Spinal cord (tissue), 10 donors: Measurements from ENCODE around the gene HDLBP. TPM values are rescaled to one million over a fixed set of nuclear protein-coding genes. Genes with fewer than 3 reads are reported as not detected.

Source experiments
- DNase-seq, 6 donors: peaks; one replicate each; pipeline versions ENCODE4 v3.0.0 to v3.0.0-alpha.2; 2013 to 2015; ENCODE audit warnings: low spot score in 6 of 6, low read depth in 4 of 6
- H3K27ac ChIP-seq: one replicate; pipeline ENCODE4 v1.5.1; 2013; ENCODE audit warnings: low read depth, low read length, control low read depth
- H3K27me3 ChIP-seq: one replicate; pipeline ENCODE4 v1.6.1; 2013; ENCODE audit warnings: low read length; ENCODE audit not compliant: control insufficient read depth, insufficient read depth
- H3K36me3 ChIP-seq: one replicate; pipeline ENCODE4 v1.6.1; 2013; ENCODE audit warnings: low read length; ENCODE audit not compliant: control insufficient read depth, insufficient read depth
- H3K4me1 ChIP-seq: one replicate; pipeline ENCODE4 v1.6.1; 2013; ENCODE audit warnings: low read length; ENCODE audit not compliant: control insufficient read depth, insufficient read depth
- H3K4me3 ChIP-seq: one replicate; pipeline ENCODE4 v1.5.1; 2013; ENCODE audit warnings: low read depth, low read length, control low read depth
- H3K9me3 ChIP-seq: one replicate; pipeline ENCODE4 v1.6.1; 2013; ENCODE audit warnings: low read length; ENCODE audit not compliant: control insufficient read depth, insufficient read depth
- WGBS: methylation state at CpG from one replicate; pipeline ENCODE4 v1.1.5; 2013; ENCODE audit warnings: missing lambda C conversion rate; ENCODE audit not compliant: insufficient coverage; 5-methylcytosine and 5-hydroxymethylcytosine counted together
- polyA plus RNA-seq, 2 donors: library from polyadenylated mRNA; unstranded; fragments of 120-200 nt; gene quantifications; one replicate each; pipeline ENCODE4 v1.2.1, GENCODE V29; 2013; ENCODE audit not compliant: insufficient read length in 2 of 2
- total RNA-seq, 2 donors: library from RNA; depleted of rRNA in 1 of 2; stranded (reverse); fragments of 120-200 nt in 1 of 2; fragments of >200 nt in 1 of 2; gene quantifications; one replicate each; pipeline versions ENCODE4 v1.2.3 to v1.2.4, GENCODE V29; 2013 to 2014
- donor health status: healthy.

HDLBP gene
- total and polyA plus RNA-seq, 4 donors, result 230 to 355 (median 287) TPM

DNA sequence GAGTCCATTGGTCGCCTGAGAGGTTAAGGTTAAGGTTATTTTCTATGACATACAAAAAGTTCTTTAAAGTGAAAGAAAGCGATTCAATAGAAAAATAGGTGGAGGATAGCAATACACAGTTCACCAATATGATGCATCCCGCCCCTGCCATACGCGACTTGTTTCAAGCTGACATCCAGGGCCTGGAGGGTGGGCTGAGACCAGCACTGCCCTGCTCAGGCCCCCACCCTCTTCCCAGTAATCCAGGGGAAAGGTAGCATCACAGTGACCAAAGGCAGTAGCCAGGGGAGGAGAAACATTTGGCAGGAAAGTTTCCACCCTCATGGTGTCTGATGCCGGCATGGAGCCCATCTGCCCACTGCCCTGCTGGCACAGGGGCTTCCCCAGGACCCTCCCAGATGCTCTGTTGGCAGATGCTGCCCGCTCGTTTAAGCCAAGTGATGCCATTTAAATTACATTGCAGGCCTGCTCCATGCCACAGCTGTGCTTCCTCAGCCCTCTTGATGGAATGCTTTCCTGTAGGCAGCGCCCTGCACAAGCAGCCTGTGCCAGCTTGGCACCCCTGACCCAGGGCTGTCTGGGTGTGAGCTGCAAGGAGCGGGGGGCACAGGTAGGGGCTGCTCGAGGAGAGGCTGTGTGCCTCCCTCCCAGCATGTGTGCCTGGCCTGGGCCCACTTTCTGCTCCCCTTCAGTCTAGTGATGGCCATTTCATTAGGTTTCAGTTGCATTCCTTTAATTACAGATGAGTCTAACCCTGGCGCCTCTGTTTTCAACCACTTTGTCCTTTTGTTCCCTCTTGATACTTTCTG, 137.7 kb downstream of the HDLBP start:
- peak in 1 of 6 donors; percentile 70 for DNase-seq
- Histone ChIP-seq H3K9me3 (no peaks in the 10 kb centered on the region), H3K4me1 (no peaks in the 10 kb centered on the region), H3K27me3 (no peaks in the 10 kb centered on the region), H3K36me3 (peaks cover 51% of the 10 kb centered on the region), H3K4me3 (no peak overlapping the region), H3K27ac (no peak overlapping the region)
- WGBS, result 58% methylated on average over 10 of the region's 12 CpGs

Other genes with a start within 250 kb of the HDLBP start
- 10 to 100 TPM; 41.8 to 45.0 TPM for gene MTERF4, start 213.4 kb downstream of the HDLBP start, total RNA-seq
- 10 to 100 TPM; 58.0 to 68.2 TPM for gene MTERF4, start 213.4 kb downstream of the HDLBP start, polyA plus RNA-seq
- 1 to 10 TPM; 8.6 to 9.0 TPM for gene PASK, start 166.2 kb downstream of the HDLBP start, total RNA-seq
- 10 to 100 TPM; 20.1 to 25.3 TPM for gene PASK, start 166.2 kb downstream of the HDLBP start, polyA plus RNA-seq
- gene PPP1R7, start 165.2 kb downstream of the HDLBP start, total RNA-seq, result 10 to 100 TPM; 40.6 to 73.8 TPM
- gene PPP1R7, start 165.2 kb downstream of the HDLBP start, polyA plus RNA-seq, result 100 to 1,000 TPM in 1 of 2 donors, 10 to 100 TPM in 1; 93.0 to 101 TPM
- 1 to 10 TPM in 1 of 2 donors, under 1 TPM in 1; 0.89 to 1.5 TPM for gene ANO7, start 127.0 kb downstream of the HDLBP start, total RNA-seq
- gene ANO7, start 127.0 kb downstream of the HDLBP start, polyA plus RNA-seq, result 1 to 10 TPM; 1.9 to 3.1 TPM
- 100 to 1,000 TPM; 461 to 582 TPM for gene SEPTIN2, start 253 bp upstream of the HDLBP start, total RNA-seq
- gene SEPTIN2, start 253 bp upstream of the HDLBP start, polyA plus RNA-seq, result 100 to 1,000 TPM; 460 to 553 TPM
- 10 to 100 TPM; 59.6 to 67.3 TPM for gene FARP2, start 40.6 kb upstream of the HDLBP start, total RNA-seq
- gene FARP2, start 40.6 kb upstream of the HDLBP start, polyA plus RNA-seq, result 10 to 100 TPM; 37.5 to 44.6 TPM
- gene STK25, start 192.9 kb upstream of the HDLBP start, total RNA-seq, result 100 to 1,000 TPM; 134 to 165 TPM
- gene STK25, start 192.9 kb upstream of the HDLBP start, polyA plus RNA-seq, result 100 to 1,000 TPM; 216 to 255 TPM
- 10 to 100 TPM; 15.5 to 26.4 TPM for gene BOK, start 243.1 kb upstream of the HDLBP start, total RNA-seq
- gene BOK, start 243.1 kb upstream of the HDLBP start, polyA plus RNA-seq, result 10 to 100 TPM; 48.2 to 52.7 TPM